ENCODE data around the gene PPP1R9A. TPM values are rescaled to one million over a fixed set of nuclear protein-coding genes. Genes with fewer than 3 reads are reported as not detected.

PPP1R9A gene
- total RNA-seq, 1 experiment from 2014 or later, result 6.3 TPM

DNA sequence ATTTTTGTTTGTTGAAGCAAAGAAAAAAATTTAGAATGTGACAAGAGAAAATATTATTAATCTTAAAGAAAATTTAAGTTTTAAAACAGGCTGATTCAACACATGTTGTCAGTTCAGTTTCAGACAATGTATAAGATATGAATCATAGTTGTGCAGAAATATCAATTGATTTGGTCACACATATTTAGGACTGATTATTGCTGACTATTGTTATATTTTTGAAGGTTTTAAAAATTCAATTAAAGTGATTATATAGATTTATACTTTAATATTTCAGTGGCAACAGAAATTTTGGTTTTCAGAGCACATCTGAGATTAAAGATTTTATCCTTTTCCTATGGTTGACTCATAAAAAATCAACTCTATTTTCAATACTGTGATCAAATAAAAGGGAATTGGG is 284.4 kb downstream of the PPP1R9A start:
- no peaks in the 10 kb centered on the region for H3K9me3 Mint-ChIP-seq (ENCODE audit: unreplicated experiment)

DNA sequence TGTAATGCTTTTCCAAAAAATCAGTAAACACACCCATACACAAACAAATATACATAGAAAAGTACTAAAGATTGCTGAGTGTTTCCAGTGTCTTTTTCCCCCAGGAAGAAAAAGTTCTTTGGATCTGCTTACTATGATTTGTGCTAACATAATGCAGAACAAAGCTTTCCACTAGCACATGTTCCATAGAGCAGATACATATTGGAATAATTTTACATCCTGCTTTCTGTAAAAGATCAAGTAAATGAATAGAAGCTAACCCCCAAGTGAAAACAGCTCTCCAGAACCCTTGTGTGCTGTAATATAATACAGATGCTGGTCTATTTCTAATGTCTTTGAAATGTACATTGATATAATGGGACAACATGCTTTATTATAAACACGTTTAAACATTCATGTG is 291.5 kb downstream of the PPP1R9A start:
- Mint-ChIP-seq H3K9me3 (ENCODE audit: unreplicated experiment) (no peaks in the 10 kb centered on the region), H3K36me3 (ENCODE audit: insufficient read depth, unreplicated experiment) (no peaks in the 10 kb centered on the region), H3K4me1 (ENCODE audit: insufficient read depth, unreplicated experiment) (no peaks in the 10 kb centered on the region), H3K4me3 (ENCODE audit: unreplicated experiment) (no peak overlapping the region), H3K27ac (ENCODE audit: low read depth, unreplicated experiment) (no peak overlapping the region), H3K27me3 (ENCODE audit: insufficient read depth, unreplicated experiment) (peaks cover 9% of the 10 kb centered on the region)
- TF ChIP-seq, protein P1, sequence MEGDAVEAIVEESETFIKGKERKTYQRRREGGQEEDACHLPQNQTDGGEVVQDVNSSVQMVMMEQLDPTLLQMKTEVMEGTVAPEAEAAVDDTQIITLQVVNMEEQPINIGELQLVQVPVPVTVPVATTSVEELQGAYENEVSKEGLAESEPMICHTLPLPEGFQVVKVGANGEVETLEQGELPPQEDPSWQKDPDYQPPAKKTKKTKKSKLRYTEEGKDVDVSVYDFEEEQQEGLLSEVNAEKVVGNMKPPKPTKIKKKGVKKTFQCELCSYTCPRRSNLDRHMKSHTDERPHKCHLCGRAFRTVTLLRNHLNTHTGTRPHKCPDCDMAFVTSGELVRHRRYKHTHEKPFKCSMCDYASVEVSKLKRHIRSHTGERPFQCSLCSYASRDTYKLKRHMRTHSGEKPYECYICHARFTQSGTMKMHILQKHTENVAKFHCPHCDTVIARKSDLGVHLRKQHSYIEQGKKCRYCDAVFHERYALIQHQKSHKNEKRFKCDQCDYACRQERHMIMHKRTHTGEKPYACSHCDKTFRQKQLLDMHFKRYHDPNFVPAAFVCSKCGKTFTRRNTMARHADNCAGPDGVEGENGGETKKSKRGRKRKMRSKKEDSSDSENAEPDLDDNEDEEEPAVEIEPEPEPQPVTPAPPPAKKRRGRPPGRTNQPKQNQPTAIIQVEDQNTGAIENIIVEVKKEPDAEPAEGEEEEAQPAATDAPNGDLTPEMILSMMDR (IDR thresholded peaks at IDR 0.05; ENCODE audit: unreplicated experiment), result no peak
- POLR2A ChIA-PET, result no interaction called here
- intact Hi-C loops (cut with micrococcal nuclease), result no loop called here
- DNase-seq (ENCODE audit: unreplicated experiment), result no peak
- BruUV-seq (replicated peaks), result no TSS peak
- CTCF ChIA-PET, result interaction anchor here (0.5 to 4.8 kb wide), 11 partner anchors 31 to 765 kb away, joined by 3 to 81 read pairs (median 3); no protein-coding TSS in a partner anchor

More for the DNA sequence above, 284.4 kb downstream of the PPP1R9A start:
- Mint-ChIP-seq H3K27me3 (ENCODE audit: insufficient read depth, unreplicated experiment) (peaks cover 16% of the 10 kb centered on the region), H3K4me1 (ENCODE audit: insufficient read depth, unreplicated experiment) (no peaks in the 10 kb centered on the region), H3K4me3 (ENCODE audit: unreplicated experiment) (no peak overlapping the region), H3K27ac (ENCODE audit: low read depth, unreplicated experiment) (no peak overlapping the region), H3K36me3 (ENCODE audit: insufficient read depth, unreplicated experiment) (no peaks in the 10 kb centered on the region)
- ChIA-PET POLR2A (interaction anchor here (1.2 kb wide), 1 partner anchor 8 kb away, joined by 3 read pairs; no protein-coding TSS in a partner anchor), CTCF (interaction anchor here (1.2 kb wide), 1 partner anchor 8 kb away, joined by 3 read pairs; no protein-coding TSS in a partner anchor)
- TF ChIP-seq, protein P1 (IDR thresholded peaks at IDR 0.05; ENCODE audit: unreplicated experiment), result no peak
- intact Hi-C loops (cut with micrococcal nuclease), result no loop called here
- BruUV-seq (replicated peaks), result no TSS peak
- DNase-seq (ENCODE audit: unreplicated experiment), result no peak

DNA sequence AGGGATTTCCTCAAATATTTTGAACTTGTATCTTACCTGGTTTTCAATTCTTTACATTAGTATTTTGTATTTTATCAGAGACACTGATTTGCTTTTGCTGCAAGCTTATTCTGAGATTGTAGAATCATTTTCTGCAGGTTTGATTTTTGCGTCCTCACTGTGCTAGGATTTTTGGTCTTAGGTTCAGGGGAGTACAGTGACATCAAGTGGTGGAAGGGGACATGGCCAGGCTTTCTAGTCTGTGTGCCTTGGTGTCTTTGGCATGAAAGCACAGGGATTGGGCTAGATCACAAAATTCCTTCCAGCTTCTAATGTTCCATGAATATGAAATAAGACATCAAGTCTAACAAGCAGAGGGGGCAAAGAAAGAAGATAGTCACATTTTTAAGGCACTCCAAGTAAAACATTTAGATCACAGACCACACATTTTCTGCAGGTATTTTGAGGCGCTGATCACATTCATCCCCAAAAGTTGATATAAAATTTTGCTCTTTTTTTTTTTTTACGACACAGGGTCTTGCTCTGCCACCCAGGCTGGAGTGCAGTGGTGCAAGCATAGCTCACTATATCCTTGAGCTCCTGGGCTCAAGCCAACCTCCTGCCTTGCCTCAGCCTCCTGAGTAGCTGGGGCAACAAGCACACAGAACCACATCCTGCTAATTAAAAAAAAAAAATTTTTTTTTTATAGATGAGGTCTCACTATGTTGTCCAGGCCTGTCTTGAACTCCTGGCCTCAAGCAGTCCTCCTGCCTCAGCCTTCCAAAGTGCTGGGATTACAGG is 292.6 kb downstream of the PPP1R9A start:
- no peaks in the 10 kb centered on the region for H3K36me3 Mint-ChIP-seq (ENCODE audit: insufficient read depth, unreplicated experiment)

DNA sequence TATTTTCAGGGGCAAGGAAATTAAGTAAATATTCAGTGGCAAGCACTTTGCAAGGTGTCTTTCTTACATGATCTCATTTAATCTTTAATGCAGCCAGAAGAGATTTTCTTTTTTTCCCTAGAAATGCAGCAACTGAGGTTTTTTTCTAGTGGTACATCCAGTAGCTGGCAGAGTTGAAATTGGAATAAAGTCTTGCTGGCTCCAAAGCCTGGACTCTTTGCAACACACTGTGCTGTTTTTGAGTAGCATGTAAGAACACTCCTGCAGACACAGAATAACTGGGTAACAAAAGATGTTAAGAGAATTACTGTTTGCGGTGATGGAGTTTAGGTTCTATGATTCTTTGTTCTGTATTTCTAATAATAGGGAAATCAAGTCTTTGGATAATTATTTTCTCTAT is 293.3 kb downstream of the PPP1R9A start:
- Mint-ChIP-seq H3K4me1 (ENCODE audit: insufficient read depth, unreplicated experiment) (peaks cover 4% of the 10 kb centered on the region), H3K9me3 (ENCODE audit: unreplicated experiment) (no peaks in the 10 kb centered on the region), H3K27me3 (ENCODE audit: insufficient read depth, unreplicated experiment) (peaks cover 21% of the 10 kb centered on the region), H3K4me3 (ENCODE audit: unreplicated experiment) (no peak overlapping the region), H3K27ac (ENCODE audit: low read depth, unreplicated experiment) (no peak overlapping the region), H3K36me3 (ENCODE audit: insufficient read depth, unreplicated experiment) (no peaks in the 10 kb centered on the region)
- intact Hi-C loops (cut with micrococcal nuclease), result loop anchor here (1.0 to 5.0 kb wide), 3 partner anchors 277 to 751 kb away; partner anchors contain the start of gene SGCE
- CTCF ChIA-PET, result interaction anchor here (0.5 to 4.8 kb wide), 9 partner anchors 16 to 767 kb away, joined by 3 to 81 read pairs (median 4); no protein-coding TSS in a partner anchor
- DNase-seq (ENCODE audit: unreplicated experiment), result no peak
- TF ChIP-seq, protein P1 (IDR thresholded peaks at IDR 0.05; ENCODE audit: unreplicated experiment), result no peak
- POLR2A ChIA-PET, result interaction anchor here (0.6 to 1.3 kb wide), 4 partner anchors 141 to 546 kb away, joined by 3 read pairs; partner anchors contain the start of gene PON2
- no TSS peak for BruUV-seq (replicated peaks)

More for the DNA sequence above, 292.6 kb downstream of the PPP1R9A start:
- TF ChIP-seq, protein P1 (IDR thresholded peaks at IDR 0.05; ENCODE audit: unreplicated experiment), result peak; percentile 48
- DNase-seq (ENCODE audit: unreplicated experiment), result peak; percentile 68
- no TSS peak for BruUV-seq (replicated peaks)
- Mint-ChIP-seq H3K4me1 (ENCODE audit: insufficient read depth, unreplicated experiment) (no peaks in the 10 kb centered on the region), H3K27ac (ENCODE audit: low read depth, unreplicated experiment) (no peak overlapping the region), H3K27me3 (ENCODE audit: insufficient read depth, unreplicated experiment) (peaks cover 17% of the 10 kb centered on the region), H3K9me3 (ENCODE audit: unreplicated experiment) (no peaks in the 10 kb centered on the region), H3K4me3 (ENCODE audit: unreplicated experiment) (no peak overlapping the region)
- POLR2A ChIA-PET, result interaction anchor here (1.0 kb wide), 1 partner anchor 9 kb away, joined by 3 read pairs; no protein-coding TSS in a partner anchor
- CTCF ChIA-PET, result interaction anchor here (0.5 to 4.8 kb wide), 28 partner anchors 9 to 774 kb away, joined by 3 to 81 read pairs (median 3); no protein-coding TSS in a partner anchor
- intact Hi-C loops (cut with micrococcal nuclease), result loop anchor here (1.0 to 5.0 kb wide), 3 partner anchors 277 to 751 kb away; partner anchors contain the start of gene SGCE
